Astrocyte (in vitro differentiated cells and primary cell): ENCODE measurements around the gene KAT7.

Source experiments
- CTCF ChIP-seq: IDR thresholded peaks from 2 replicates; pipeline ENCODE4 v1.5.1; 2011; ENCODE audit warnings: low read depth, mild to moderate bottlenecking, inconsistent platforms, low read length, moderate library complexity; ENCODE audit not compliant: insufficient read depth
- EZH2 ChIP-seq: IDR thresholded peaks from 2 replicates; pipeline ENCODE4 v1.6.1; 2012; ENCODE audit warnings: mild to moderate bottlenecking, low read length, inconsistent platforms; ENCODE audit not compliant: insufficient read depth

GRCh38 chr17:49762151-49762941 lies 26.1 kb upstream of the KAT7 start:
- TF ChIP-seq CTCF (no peak), EZH2 (no peak)
